Neural cell (in vitro differentiated cells): ENCODE data around the gene SLC25A42. TPM values are rescaled to one million over a fixed set of nuclear protein-coding genes. Genes with fewer than 3 reads are reported as not detected.

Source experiments
- H2AFZ ChIP-seq: fragments of 200-600, 300-800 bp; sonication (generic), shearing (Covaris generic); 2 replicates; pipeline ENCODE4 v1.6.0; 2014; ENCODE audit warnings: low read depth, mild to moderate bottlenecking, antibody characterized with exemption, low read length, moderate library complexity
- H3F3A ChIP-seq: fragments of 200-600 bp; shearing (Covaris generic); 2 replicates; pipeline ENCODE4 v1.6.1; 2016; ENCODE audit warnings: mild to moderate bottlenecking, moderate library complexity, mixed read lengths, antibody characterized with exemption, low read length; ENCODE audit not compliant: insufficient read depth, poor library complexity, severe bottlenecking
- H3K27ac ChIP-seq: fragments of 200-600, 300-800 bp; sonication (generic), shearing (Covaris generic); 2 replicates; pipeline ENCODE4 v1.5.1; 2014; ENCODE audit warnings: mild to moderate bottlenecking, low read length, moderate library complexity
- H3K27me3 ChIP-seq: fragments of 300-800, 200-600 bp; sonication (generic), shearing (Covaris generic); 2 replicates; pipeline ENCODE4 v1.6.0; 2014; ENCODE audit warnings: mild to moderate bottlenecking, low read depth, low read length, moderate library complexity; ENCODE audit not compliant: insufficient read depth
- H3K36me3 ChIP-seq: fragments of 300-800, 200-600 bp; sonication (generic), shearing (Covaris generic); 2 replicates; pipeline ENCODE4 v1.5.1; 2014; ENCODE audit warnings: mild to moderate bottlenecking, antibody characterized with exemption, low read length, moderate library complexity; ENCODE audit not compliant: insufficient read depth
- H3K4me2 ChIP-seq: fragments of 300-800, 200-600 bp; sonication (generic), shearing (Covaris generic); 2 replicates; pipeline ENCODE4 v1.6.0; 2014; ENCODE audit warnings: mild to moderate bottlenecking, low read length
- H3K4me3 ChIP-seq: fragments of 300-800, 200-600 bp; sonication (generic), shearing (Covaris generic); 2 replicates; pipeline ENCODE4 v1.5.1; 2014; ENCODE audit warnings: mild to moderate bottlenecking, low read length, moderate library complexity
- H3K79me2 ChIP-seq: fragments of 200-600 bp; shearing (Covaris generic); replicated peaks from 2 replicates; pipeline ENCODE4 v1.6.0; 2014; ENCODE audit warnings: mild to moderate bottlenecking, low read length, moderate library complexity; ENCODE audit not compliant: insufficient read depth
- H3K9ac ChIP-seq: fragments of 300-800, 200-600 bp; sonication (generic), shearing (Covaris generic); 2 replicates; pipeline ENCODE4 v1.6.1; 2016; ENCODE audit warnings: mild to moderate bottlenecking, low read length, mixed read lengths
- H3K9me2 ChIP-seq: fragments of 200-600 bp; shearing (Covaris generic); 2 replicates; pipeline ENCODE4 v1.6.1; 2016; ENCODE audit warnings: mild to moderate bottlenecking, low read length, mixed read lengths; ENCODE audit not compliant: insufficient read depth
- H3K9me3 ChIP-seq: fragments of 200-600, 300-800 bp; sonication (generic), shearing (Covaris generic); 2 replicates; pipeline ENCODE4 v1.6.1; 2016; ENCODE audit warnings: mild to moderate bottlenecking, mixed run types, low read length, moderate library complexity, mixed read lengths
- H4K20me1 ChIP-seq: fragments of 200-600 bp; shearing (Covaris generic); 2 replicates; pipeline ENCODE4 v1.6.1; 2016; ENCODE audit warnings: mild to moderate bottlenecking, mixed run types; ENCODE audit not compliant: insufficient read depth
- EP300 ChIP-seq: fragments of 450-650 bp; conservative IDR thresholded peaks from 2 replicates; pipeline ENCODE4 v1.6.1; 2014; ENCODE audit warnings: antibody characterized with exemption, mild to moderate bottlenecking, moderate library complexity; ENCODE audit not compliant: poor library complexity, severe bottlenecking
- EZH2 ChIP-seq: fragments of 200-600, 300-800 bp; shearing (Covaris generic), sonication (generic); IDR thresholded peaks from 2 replicates; pipeline ENCODE4 v1.6.1; 2014; ENCODE audit warnings: antibody characterized with exemption, low read length, borderline replicate concordance, mild to moderate bottlenecking; ENCODE audit not compliant: insufficient read depth, poor library complexity, severe bottlenecking
- MXI1 ChIP-seq: fragments of 450-650 bp; conservative IDR thresholded peaks from 2 replicates; pipeline ENCODE4 v1.6.1; 2014; ENCODE audit warnings: antibody characterized with exemption, mild to moderate bottlenecking; ENCODE audit not compliant: poor library complexity, severe bottlenecking
- POLR2AphosphoS5 ChIP-seq: IDR thresholded peaks from 2 replicates; pipeline ENCODE4 v1.6.1; 2012
- RAD21 ChIP-seq: fragments of 450-650 bp; conservative IDR thresholded peaks from 2 replicates; pipeline ENCODE4 v1.6.1; 2014; ENCODE audit warnings: antibody characterized with exemption, mild to moderate bottlenecking, moderate library complexity
- SMC3 ChIP-seq: fragments of 450-650 bp; conservative IDR thresholded peaks from 2 replicates; pipeline ENCODE4 v1.6.1; 2014; ENCODE audit warnings: antibody characterized with exemption, mild to moderate bottlenecking, moderate library complexity; ENCODE audit not compliant: poor library complexity
- TAF1 ChIP-seq: IDR thresholded peaks from 2 replicates; pipeline ENCODE4 v1.6.1; 2012; ENCODE audit warnings: low read depth
- polyA plus RNA-seq: library from polyadenylated mRNA; depleted of rRNA; stranded (reverse); fragments of >200 nt; gene quantifications from 2 replicates; pipeline ENCODE4 v1.2.3, GENCODE V29; 2014
- TF ChIP-seq, protein P1 (sequence below): fragments of 450-650 bp; IDR thresholded peaks from 2 replicates; pipeline ENCODE4 v1.5.1; 2014; ENCODE audit warnings: antibody characterized with exemption, mild to moderate bottlenecking, moderate library complexity; ENCODE audit not compliant: poor library complexity, severe bottlenecking
- TF ChIP-seq, protein P2 (sequence below): IDR thresholded peaks from 2 replicates; pipeline ENCODE4 v1.6.1; 2012; ENCODE audit warnings: borderline replicate concordance

Gene SLC25A42
- polyA plus RNA-seq, 1 donor from 2014 or later, result 22.7 TPM

DNA sequence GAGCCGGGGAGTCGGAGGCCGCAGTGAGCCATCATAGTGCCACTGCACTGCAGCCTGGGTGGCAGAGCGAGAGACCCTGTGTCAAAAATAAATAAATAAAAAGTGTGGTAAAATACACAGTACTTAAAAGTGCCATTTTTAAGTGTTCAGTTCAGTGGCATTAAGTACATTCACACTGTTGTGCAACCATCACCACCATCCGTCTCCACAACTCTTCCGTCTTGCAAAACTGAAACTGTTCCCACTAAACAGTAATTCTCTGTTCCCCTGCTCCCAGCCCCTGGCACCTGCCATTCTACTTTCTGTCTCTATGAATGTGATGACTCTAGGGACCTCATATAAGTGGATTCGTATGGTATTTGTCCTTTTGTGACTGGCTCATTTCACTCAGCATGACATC is 13.3 kb downstream of the SLC25A42 start:
- H3K9ac ChIP-seq, result no peak overlapping the region
- H3K4me2 ChIP-seq, result no peak overlapping the region
- no peaks in the 10 kb centered on the region for H4K20me1 ChIP-seq
- H3K79me2 ChIP-seq, result no peaks in the 10 kb centered on the region
- no peaks in the 10 kb centered on the region for H3K9me2 ChIP-seq
- H3F3A ChIP-seq, result no peaks in the 10 kb centered on the region
- TF ChIP-seq SMC3 (no peak), EZH2 (no peak), POLR2AphosphoS5 (no peak), MXI1 (no peak), EP300 (no peak), TAF1 (no peak), RAD21 (no peak)
- TF ChIP-seq, protein P1, sequence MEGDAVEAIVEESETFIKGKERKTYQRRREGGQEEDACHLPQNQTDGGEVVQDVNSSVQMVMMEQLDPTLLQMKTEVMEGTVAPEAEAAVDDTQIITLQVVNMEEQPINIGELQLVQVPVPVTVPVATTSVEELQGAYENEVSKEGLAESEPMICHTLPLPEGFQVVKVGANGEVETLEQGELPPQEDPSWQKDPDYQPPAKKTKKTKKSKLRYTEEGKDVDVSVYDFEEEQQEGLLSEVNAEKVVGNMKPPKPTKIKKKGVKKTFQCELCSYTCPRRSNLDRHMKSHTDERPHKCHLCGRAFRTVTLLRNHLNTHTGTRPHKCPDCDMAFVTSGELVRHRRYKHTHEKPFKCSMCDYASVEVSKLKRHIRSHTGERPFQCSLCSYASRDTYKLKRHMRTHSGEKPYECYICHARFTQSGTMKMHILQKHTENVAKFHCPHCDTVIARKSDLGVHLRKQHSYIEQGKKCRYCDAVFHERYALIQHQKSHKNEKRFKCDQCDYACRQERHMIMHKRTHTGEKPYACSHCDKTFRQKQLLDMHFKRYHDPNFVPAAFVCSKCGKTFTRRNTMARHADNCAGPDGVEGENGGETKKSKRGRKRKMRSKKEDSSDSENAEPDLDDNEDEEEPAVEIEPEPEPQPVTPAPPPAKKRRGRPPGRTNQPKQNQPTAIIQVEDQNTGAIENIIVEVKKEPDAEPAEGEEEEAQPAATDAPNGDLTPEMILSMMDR, result no peak
- TF ChIP-seq, protein P2, sequence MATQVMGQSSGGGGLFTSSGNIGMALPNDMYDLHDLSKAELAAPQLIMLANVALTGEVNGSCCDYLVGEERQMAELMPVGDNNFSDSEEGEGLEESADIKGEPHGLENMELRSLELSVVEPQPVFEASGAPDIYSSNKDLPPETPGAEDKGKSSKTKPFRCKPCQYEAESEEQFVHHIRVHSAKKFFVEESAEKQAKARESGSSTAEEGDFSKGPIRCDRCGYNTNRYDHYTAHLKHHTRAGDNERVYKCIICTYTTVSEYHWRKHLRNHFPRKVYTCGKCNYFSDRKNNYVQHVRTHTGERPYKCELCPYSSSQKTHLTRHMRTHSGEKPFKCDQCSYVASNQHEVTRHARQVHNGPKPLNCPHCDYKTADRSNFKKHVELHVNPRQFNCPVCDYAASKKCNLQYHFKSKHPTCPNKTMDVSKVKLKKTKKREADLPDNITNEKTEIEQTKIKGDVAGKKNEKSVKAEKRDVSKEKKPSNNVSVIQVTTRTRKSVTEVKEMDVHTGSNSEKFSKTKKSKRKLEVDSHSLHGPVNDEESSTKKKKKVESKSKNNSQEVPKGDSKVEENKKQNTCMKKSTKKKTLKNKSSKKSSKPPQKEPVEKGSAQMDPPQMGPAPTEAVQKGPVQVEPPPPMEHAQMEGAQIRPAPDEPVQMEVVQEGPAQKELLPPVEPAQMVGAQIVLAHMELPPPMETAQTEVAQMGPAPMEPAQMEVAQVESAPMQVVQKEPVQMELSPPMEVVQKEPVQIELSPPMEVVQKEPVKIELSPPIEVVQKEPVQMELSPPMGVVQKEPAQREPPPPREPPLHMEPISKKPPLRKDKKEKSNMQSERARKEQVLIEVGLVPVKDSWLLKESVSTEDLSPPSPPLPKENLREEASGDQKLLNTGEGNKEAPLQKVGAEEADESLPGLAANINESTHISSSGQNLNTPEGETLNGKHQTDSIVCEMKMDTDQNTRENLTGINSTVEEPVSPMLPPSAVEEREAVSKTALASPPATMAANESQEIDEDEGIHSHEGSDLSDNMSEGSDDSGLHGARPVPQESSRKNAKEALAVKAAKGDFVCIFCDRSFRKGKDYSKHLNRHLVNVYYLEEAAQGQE, result no peak
- H3K27ac ChIP-seq, result no peak overlapping the region
- H3K4me3 ChIP-seq, result no peak overlapping the region
- no peaks in the 10 kb centered on the region for H3K27me3 ChIP-seq
- H3K9me3 ChIP-seq, result no peaks in the 10 kb centered on the region
- no peaks in the 10 kb centered on the region for H3K36me3 ChIP-seq
- H2AFZ ChIP-seq, result no peak overlapping the region

DNA sequence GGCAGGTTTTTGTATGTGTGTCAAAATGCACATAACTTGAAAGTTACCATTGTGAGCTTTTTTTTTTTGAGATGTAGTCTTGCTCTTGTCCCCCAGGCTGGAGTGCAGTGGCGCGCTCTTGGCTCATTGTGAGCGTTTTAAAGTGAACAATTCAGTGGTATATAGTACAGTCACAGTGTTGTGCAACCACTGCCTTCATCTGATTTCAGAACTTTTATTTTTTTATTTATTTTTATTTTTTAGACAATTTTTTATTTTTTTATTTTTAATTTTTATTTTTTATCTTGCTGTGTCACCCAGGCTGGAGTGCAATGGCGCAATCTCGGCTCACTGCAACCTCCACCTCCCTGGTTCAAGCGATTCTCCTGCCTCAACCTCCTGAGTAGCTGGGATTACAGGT is 15.0 kb downstream of the SLC25A42 start:
- no peaks in the 10 kb centered on the region for H3K9me3 ChIP-seq
- no peaks in the 10 kb centered on the region for H3K79me2 ChIP-seq
- no peaks in the 10 kb centered on the region for H3F3A ChIP-seq
- H3K36me3 ChIP-seq, result no peaks in the 10 kb centered on the region
- H3K9me2 ChIP-seq, result no peaks in the 10 kb centered on the region
- no peak overlapping the region for H3K27ac ChIP-seq
- no peak overlapping the region for H2AFZ ChIP-seq
- H3K9ac ChIP-seq, result no peak overlapping the region
- no peak overlapping the region for H3K4me3 ChIP-seq
- H4K20me1 ChIP-seq, result no peaks in the 10 kb centered on the region
- TF ChIP-seq MXI1 (no peak), POLR2AphosphoS5 (no peak), EP300 (no peak), RAD21 (no peak), TAF1 (no peak), SMC3 (no peak)
- TF ChIP-seq, protein P1, result no peak
- no peak overlapping the region for H3K4me2 ChIP-seq
- H3K27me3 ChIP-seq, result no peaks in the 10 kb centered on the region
